NCI-H1092 treated with DMSO at 0.1 percent for 48 hours (cell line): ENCODE results near the gene SLC22A16.

Experiments
- DNase-seq: peaks from one replicate; lab custom pipeline; 2025; lab: John Stamatoyannopoulos, UW

The SLC22A16 gene

GRCh38 chr6:110448846-110449540, 27.4 kb downstream of the SLC22A16 start:
- DNase-seq = no peak

GRCh38 chr6:110447761-110448160, 28.7 kb downstream of the SLC22A16 start:
- DNase-seq = no peak

DNA sequence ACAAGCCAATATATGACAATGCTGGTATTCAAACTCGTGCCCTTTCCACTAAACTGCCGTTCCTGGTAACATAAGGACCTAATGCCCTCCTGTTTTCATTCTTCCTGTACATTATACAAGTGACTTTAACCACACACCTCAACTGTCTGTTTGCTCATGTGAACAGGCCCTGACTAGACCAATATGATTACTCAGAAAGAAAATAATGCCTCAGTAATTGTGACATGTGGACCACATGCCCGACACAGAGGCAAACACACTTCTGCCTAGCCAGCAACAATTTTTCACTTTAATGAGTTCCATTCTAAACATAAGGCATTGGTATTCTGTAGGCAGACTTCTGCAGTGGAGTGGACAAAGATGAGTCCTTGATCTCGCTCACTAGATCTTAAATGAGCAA, 30.0 kb downstream of the SLC22A16 start:
- no peak for DNase-seq

- no peak for DNase-seq
These were observed 36.4 kb downstream of the SLC22A16 start for GRCh38 chr6:110440026-110440425.

- no peak for DNase-seq
These were observed 37.1 kb downstream of the SLC22A16 start for GRCh38 chr6:110439356-110439755.

DNA sequence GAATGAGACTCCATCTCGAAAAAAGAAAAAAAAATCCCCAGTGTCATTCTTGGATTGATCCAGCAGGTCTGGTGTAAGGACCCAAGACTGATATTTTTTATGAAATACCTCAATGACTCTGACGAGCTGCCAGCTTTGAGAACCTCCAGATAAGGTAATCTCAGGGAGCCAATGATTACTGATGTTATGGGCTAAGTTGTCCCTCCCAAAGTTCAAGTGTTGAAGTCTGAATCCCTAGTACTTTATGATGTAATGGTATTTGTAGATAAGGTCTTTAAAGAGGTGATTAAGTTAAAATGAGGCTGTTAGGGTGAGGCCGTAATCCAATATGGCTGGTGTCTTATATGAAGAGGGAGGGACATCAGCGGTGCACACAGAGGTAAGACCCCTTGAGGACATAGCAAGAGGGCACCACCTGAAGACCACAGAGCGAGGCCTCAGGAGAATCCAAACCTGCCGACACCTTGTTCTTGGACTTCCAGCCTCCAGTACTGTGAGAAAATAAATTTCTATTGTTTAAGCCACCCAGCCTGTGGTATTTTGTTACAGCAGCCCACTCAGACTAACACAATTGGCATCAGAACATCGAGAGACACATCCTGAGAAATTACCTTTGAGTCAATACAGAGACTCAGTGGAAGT, 41.3 kb downstream of the SLC22A16 start:
- DNase-seq = no peak

DNA sequence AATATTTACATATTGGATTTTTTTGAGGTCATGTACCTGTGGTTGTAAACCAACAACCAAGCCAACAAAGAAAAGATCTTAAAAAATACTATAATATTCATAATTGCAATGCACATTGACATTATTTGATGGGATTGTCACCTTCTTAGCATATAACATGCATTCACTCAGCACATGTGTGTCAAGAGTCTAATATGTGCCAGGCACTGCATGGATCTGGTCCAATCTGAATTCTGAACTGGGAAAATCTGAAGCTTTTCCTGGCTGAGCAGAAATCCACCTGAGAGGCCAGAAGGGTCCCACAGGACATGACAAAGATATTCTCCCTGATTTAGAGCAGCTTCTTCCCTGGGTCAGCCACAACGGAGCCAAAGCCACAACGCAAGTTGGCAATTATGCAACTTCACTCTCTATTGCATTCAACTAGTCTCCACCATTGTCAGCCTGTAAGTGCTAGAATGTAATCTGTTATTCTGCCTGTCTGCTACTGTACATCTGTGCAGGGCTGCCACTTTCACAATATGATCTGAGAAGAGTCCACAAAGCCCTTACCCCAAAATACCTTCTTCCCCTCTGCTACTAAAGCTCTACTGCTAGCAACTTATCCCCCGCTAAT, 44.0 kb downstream of the SLC22A16 start:
- DNase-seq = no peak

DNA sequence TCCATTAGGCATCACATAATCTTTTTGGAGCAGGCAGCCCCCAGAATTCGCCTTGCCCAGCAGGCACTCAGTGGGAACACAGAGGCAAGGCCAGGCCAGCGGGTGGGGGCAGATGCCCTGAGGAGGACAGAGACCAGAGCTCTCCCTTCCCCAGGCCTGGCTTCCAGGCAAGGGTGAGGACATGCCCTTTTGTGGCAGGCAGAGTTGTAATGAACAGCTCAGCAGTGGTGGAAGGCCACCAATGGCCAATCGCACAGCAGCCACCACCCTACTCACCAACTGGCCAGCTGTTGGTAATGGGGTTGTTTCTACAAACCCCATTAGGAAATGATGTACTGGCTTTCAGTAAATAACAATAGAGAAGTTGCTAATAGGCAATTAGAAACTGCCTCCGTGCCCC, 45.7 kb downstream of the SLC22A16 start:
- no peak for DNase-seq

DNA sequence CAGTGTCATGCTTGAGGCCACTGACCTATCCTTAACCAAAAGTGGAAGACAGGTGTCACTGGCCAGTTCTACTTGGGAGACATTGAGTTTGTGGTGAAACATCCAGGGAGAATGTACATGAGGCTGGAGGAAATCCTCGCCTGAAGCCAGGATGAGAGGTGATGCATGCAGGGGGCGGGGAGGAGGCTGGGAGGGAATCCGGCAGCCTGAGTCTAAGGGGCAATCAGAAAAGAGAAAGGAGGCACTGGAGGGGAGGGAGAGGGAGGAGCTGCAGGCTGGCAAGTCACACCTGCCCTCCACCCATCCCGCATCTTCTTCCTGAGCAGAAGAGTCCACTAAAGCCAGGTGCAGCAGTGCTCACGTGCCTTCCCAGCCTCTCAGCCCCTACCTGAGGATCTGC, 46.2 kb downstream of the SLC22A16 start:
- no peak for DNase-seq

- no peak for DNase-seq
These were observed 48.3 kb downstream of the SLC22A16 start for GRCh38 chr6:110428153-110428552.

DNA sequence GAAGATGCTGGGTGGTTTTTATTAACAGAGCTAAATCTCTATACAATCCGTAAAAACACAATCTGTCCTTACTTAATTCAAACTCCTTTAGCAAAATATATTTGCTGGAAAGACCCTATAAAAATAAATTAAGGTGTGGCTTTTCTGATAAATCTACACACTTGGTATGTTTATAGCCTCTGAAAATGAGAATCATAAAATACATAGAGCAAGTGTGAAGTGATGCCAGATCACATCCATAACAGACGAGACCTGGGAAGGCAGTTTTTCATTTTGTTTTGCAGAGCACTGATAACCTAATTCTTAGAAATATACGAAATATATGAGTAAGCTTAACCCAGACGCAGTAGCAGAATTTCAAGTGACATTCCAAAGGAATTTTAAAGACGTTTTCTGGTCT, 50.6 kb downstream of the SLC22A16 start:
- no peak for DNase-seq

DNA sequence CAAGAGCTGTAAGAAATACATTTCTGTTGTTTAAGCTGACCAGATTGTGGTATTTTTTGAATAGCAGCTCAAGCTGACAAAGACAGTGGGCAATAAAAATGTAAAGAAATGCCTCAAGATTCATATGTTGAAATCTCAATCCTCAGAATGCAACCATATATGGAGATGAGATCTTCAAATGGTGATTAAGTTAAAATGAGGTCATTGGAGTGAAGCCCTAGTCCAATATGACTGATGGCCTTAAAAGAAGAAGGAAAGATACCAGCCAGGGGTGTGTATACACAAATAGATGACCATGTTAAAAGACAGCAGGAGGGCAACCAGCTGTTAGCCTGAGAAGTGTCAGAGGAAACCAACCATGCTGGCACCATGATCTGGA, 54.0 kb downstream of the SLC22A16 start:
- no peak for DNase-seq

DNA sequence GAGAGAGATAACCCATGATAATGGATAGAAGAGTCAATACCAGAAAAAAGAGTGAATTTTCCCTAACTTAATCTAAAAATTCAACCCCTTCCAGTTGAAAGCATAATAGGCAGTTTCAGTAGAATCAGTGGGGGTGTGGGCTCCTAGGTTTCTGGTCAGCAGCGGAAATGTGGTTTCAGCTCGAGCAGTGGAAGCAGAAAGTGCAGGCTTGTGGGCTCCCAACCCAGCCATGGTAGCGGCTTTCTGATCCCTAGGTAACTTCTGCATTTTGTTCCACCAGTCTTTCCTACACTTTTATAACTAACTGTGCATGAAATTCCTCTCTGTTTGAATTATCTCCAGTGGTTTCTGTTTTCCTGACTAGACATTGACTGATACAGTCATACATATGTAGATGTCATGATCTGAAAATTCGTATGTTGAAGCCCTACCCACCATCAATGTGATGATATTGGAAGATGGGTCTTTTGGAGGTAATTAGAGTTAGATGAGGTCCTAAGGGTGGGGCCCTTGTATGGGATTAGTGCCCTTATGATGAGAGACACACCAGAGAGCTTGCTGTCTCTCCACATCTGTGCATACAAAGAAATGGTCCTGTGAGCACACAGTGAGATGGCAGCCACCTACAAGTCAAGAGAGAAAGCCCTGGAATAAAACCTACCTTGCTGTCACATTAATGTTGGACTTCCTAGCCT, 54.5 kb downstream of the SLC22A16 start:
- DNase-seq = no peak

- no peak for DNase-seq
These were observed 57.2 kb downstream of the SLC22A16 start for GRCh38 chr6:110419028-110419739.

- DNase-seq = no peak
These were observed 57.8 kb downstream of the SLC22A16 start for GRCh38 chr6:110418594-110418993.

DNA sequence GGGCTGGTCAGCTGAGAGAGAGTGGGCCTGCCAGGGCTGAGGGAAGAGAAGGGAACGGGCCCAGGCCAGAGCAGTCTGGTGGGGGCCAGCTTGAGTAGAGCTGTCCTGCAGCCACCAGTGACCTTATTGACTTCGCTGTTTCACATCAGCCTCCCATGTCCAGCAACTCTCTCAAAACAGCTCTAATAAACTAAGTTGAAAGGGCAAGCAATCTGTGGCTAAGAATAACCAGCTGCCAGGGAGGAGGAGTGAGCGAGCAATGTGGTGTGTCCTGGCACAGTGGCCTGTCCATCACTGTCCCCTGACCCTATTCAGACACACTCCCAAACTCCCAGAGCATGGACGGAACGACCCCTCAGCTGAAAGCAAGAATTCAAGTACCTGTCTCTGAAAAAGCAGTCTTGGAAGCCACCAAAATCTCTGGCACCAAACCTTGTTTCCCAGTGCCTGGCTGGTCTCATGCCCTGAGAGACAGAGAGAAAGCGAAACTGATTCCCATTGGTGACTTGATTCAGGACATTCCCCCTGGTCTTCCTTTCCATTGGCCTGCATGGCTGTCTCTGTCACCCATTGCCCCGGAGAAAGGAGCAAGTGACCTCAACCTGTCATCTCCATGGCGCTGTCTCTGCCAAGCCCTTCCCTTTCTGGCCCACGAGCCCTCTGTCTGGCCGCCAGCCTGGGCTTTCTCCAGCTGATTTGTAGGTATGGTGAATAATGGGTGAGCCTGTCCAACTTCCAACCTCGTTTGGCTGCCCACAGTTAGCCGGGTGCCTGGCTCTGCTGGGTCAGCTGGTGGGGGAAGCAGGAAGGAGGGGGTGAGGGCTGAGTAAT, 61.1 kb downstream of the SLC22A16 start, which contains the start of gene DDO:
DDO (minus strand) TSS at position 490 of the 831 bp plus-strand sequence. CDS start 2,113 bp downstream, outside the sequence.
- DNase-seq = peak; percentile 24

DNA sequence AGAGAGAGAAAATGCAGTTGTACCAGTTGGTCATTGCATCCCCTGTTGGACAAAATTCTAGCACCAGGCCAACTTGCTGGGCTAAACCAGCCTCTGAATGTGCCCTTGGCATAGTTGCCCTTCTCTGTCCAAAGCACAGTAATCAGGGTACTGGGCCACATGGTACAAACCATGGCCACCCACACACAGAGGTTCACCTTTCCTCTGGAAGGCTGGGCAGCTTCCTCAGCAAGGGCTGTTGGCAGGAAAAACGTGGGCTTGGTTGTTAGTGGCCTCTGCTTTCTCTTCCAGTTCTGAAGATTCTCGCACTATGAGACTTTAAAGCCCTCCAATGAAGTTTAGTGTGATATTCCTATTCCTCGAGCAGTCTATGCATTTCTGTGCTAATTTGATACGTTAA, 61.7 kb downstream of the SLC22A16 start:
- DNase-seq = no peak

GRCh38 chr6:110412360-110412759, 64.1 kb downstream of the SLC22A16 start:
- no peak for DNase-seq

- no peak for DNase-seq
These were observed 65.9 kb downstream of the SLC22A16 start for GRCh38 chr6:110410511-110410910.

- no peak for DNase-seq
These were observed 66.6 kb downstream of the SLC22A16 start for GRCh38 chr6:110409794-110410193.

GRCh38 chr6:110408901-110409300, 67.5 kb downstream of the SLC22A16 start:
- no peak for DNase-seq
